H9 (cell line): ENCODE results near the gene SF3A2. TPM values are rescaled to one million over a fixed set of nuclear protein-coding genes. Genes with fewer than 3 reads are reported as not detected.
A peak's percentile ranks its signal among the peaks of the same experiment; 100 is the strongest.

Experiments used
- DNase-seq: peaks from one replicate; pipeline ENCODE4 v3.0.0-alpha.2; 2017
- H2AFZ ChIP-seq: one replicate; pipeline ENCODE4 v1.6.1; 2013; ENCODE audit warnings: mild to moderate bottlenecking, low read length, control low read depth, moderate library complexity
- H2AK5ac ChIP-seq: 2 replicates; pipeline ENCODE4 v1.6.1; 2013; ENCODE audit warnings: low read length, control low read depth, mixed read lengths; ENCODE audit not compliant: insufficient read length
- H2BK120ac ChIP-seq: one replicate; pipeline ENCODE4 v1.6.1; 2013; ENCODE audit warnings: low read depth, mild to moderate bottlenecking, low read length, control low read depth, inconsistent platforms; ENCODE audit not compliant: poor library complexity, severe bottlenecking
- H2BK12ac ChIP-seq: 2 replicates; pipeline ENCODE4 v1.6.1; 2013; ENCODE audit warnings: low read length, control low read depth, mixed read lengths, low read depth; ENCODE audit not compliant: insufficient read length
- H2BK15ac ChIP-seq: 2 replicates; pipeline ENCODE4 v1.6.1; 2013; ENCODE audit warnings: low read depth, low read length, control low read depth
- H2BK20ac ChIP-seq: one replicate; pipeline ENCODE4 v1.6.1; 2013; ENCODE audit warnings: low read depth, mild to moderate bottlenecking, low read length, control low read depth, inconsistent platforms; ENCODE audit not compliant: poor library complexity, severe bottlenecking
- H2BK5ac ChIP-seq: 2 replicates; pipeline ENCODE4 v1.6.1; 2013; ENCODE audit warnings: low read length, control low read depth, mixed read lengths; ENCODE audit not compliant: insufficient read length
- H3K14ac ChIP-seq: 2 replicates; pipeline ENCODE4 v1.6.1; 2013; ENCODE audit warnings: low read length, control low read depth; ENCODE audit not compliant: insufficient read depth
- H3K18ac ChIP-seq: 2 replicates; pipeline ENCODE4 v1.6.1; 2013; ENCODE audit warnings: low read depth, mild to moderate bottlenecking, mixed read lengths, low read length, control low read depth; ENCODE audit not compliant: insufficient read length
- H3K23ac ChIP-seq: 2 replicates; pipeline ENCODE4 v1.6.1; 2013; ENCODE audit warnings: low read length, control low read depth, mixed read lengths, low read depth; ENCODE audit not compliant: insufficient read length
- H3K23me2 ChIP-seq: 2 replicates; pipeline ENCODE4 v1.6.1; 2013; ENCODE audit warnings: low read depth, mild to moderate bottlenecking, mixed read lengths, low read length, control low read depth; ENCODE audit not compliant: insufficient read length, poor library complexity, severe bottlenecking
- H3K27ac ChIP-seq: 2 replicates; pipeline ENCODE4 v1.5.1; 2013; ENCODE audit warnings: low read length, control low read depth, mixed read lengths, low read depth; ENCODE audit not compliant: insufficient read length
- H3K27me3 ChIP-seq: 2 replicates; pipeline ENCODE4 v1.6.1; 2013; ENCODE audit warnings: low read length, control low read depth, inconsistent platforms; ENCODE audit not compliant: insufficient read depth
- H3K4ac ChIP-seq: 2 replicates; pipeline ENCODE4 v1.6.1; 2013; ENCODE audit warnings: low read depth, mild to moderate bottlenecking, control low read depth, inconsistent platforms, low read length, moderate library complexity
- H3K4me1 ChIP-seq: 2 replicates; pipeline ENCODE4 v1.6.1; 2013; ENCODE audit warnings: low read length, control low read depth, inconsistent platforms; ENCODE audit not compliant: insufficient read depth
- H3K4me2 ChIP-seq: 2 replicates; pipeline ENCODE4 v1.6.1; 2013; ENCODE audit warnings: low read length, control low read depth, mixed read lengths; ENCODE audit not compliant: insufficient read length, insufficient read depth
- H3K56ac ChIP-seq: 2 replicates; pipeline ENCODE4 v1.6.1; 2013; ENCODE audit warnings: low read depth, mild to moderate bottlenecking, mixed read lengths, low read length, control low read depth; ENCODE audit not compliant: insufficient read length
- H3K79me1 ChIP-seq: 2 replicates; pipeline ENCODE4 v1.6.1; 2013; ENCODE audit warnings: low read depth, mild to moderate bottlenecking, moderate library complexity, low read length, control low read depth, inconsistent platforms; ENCODE audit not compliant: insufficient read depth, poor library complexity, severe bottlenecking
- H3K79me2 ChIP-seq: 2 replicates; pipeline ENCODE4 v1.6.1; 2013; ENCODE audit warnings: low read length, control low read depth, inconsistent platforms; ENCODE audit not compliant: insufficient read depth
- H3K9ac ChIP-seq: 2 replicates; pipeline ENCODE4 v1.6.1; 2013; ENCODE audit warnings: low read length, control low read depth, mixed read lengths; ENCODE audit not compliant: insufficient read length; ENCODE audit errors: extremely low read depth
- H3K9me3 ChIP-seq: one replicate; pipeline ENCODE4 v1.6.1; 2013; ENCODE audit warnings: low read depth, low read length, inconsistent platforms; ENCODE audit not compliant: control insufficient read depth
- H3T11ph ChIP-seq: one replicate; pipeline ENCODE4 v1.6.1; 2013; ENCODE audit warnings: mild to moderate bottlenecking, low read length, control low read depth, inconsistent platforms
- H4K20me1 ChIP-seq: one replicate; pipeline ENCODE4 v1.6.1; 2013; ENCODE audit not compliant: control insufficient read depth, insufficient read length, insufficient read depth
- H4K5ac ChIP-seq: 2 replicates; pipeline ENCODE4 v1.6.1; 2013; ENCODE audit warnings: low read depth, mild to moderate bottlenecking, mixed read lengths, low read length, control low read depth; ENCODE audit not compliant: insufficient read length
- H4K8ac ChIP-seq: replicated peaks from 2 replicates; pipeline ENCODE4 v1.6.1; 2013; ENCODE audit warnings: low read length, control low read depth, mixed read lengths, low read depth; ENCODE audit not compliant: insufficient read length
- H4K91ac ChIP-seq: 2 replicates; pipeline ENCODE4 v1.6.1; 2013; ENCODE audit warnings: low read depth, mild to moderate bottlenecking, moderate library complexity, mixed read lengths, low read length, control low read depth; ENCODE audit not compliant: insufficient read length
- H3K27ac Mint-ChIP-seq, 3 experiments: 2 replicates in 2 of 3; 3 replicates in 1 of 3; pipeline ENCODE4 v1.8.0; 2020 to 2021; ENCODE audit warnings: mixed read lengths in 3 of 3, mild to moderate bottlenecking in 1 of 3, moderate library complexity in 1 of 3
- H3K27me3 Mint-ChIP-seq: 2 replicates; pipeline ENCODE4 v1.8.0; 2021; ENCODE audit warnings: low read depth, mild to moderate bottlenecking, moderate library complexity, mixed read lengths
- H3K36me3 Mint-ChIP-seq, 3 experiments: 2 replicates in 2 of 3; 3 replicates in 1 of 3; pipeline ENCODE4 v1.8.0; 2020 to 2021; ENCODE audit warnings: low read depth in 3 of 3, mixed read lengths in 3 of 3; ENCODE audit not compliant: insufficient read depth in 1 of 3
- H3K4me1 Mint-ChIP-seq, 2 experiments: 2 replicates each; pipeline ENCODE4 v1.8.0; 2020; ENCODE audit warnings: mixed read lengths in 2 of 2
- H3K4me3 Mint-ChIP-seq, 2 experiments: 2 replicates in 1 of 2; 3 replicates in 1 of 2; pipeline ENCODE4 v1.8.0; 2020 to 2021; ENCODE audit warnings: mild to moderate bottlenecking in 2 of 2, mixed read lengths in 2 of 2, moderate library complexity in 1 of 2
- H3K9me3 Mint-ChIP-seq, 2 experiments: 2 replicates in 1 of 2; 3 replicates in 1 of 2; pipeline ENCODE4 v1.8.0; 2020; ENCODE audit warnings: mild to moderate bottlenecking in 2 of 2, mixed read lengths in 2 of 2, moderate library complexity in 1 of 2
- CTCF ChIP-seq: fragments of 200-600 bp; sonication (generic); conservative IDR thresholded peaks from 3 replicates; pipeline ENCODE4 v1.8.0; 2021; ENCODE audit warnings: antibody characterized with exemption, mild to moderate bottlenecking
- WGBS: extraction: QIAGEN DNeasy Blood & Tissue Kit; methylation state at CpG from one replicate; pipeline ENCODE4 v1.1.7; 2013; ENCODE audit warnings: missing lambda C conversion rate, low lambda C conversion rate, mixed read lengths; ENCODE audit not compliant: insufficient read length; ENCODE audit errors: extremely low coverage; 5-methylcytosine and 5-hydroxymethylcytosine counted together
- total RNA-seq: library from RNA; stranded (reverse); gene quantifications from 2 replicates; pipeline ENCODE4 v1.2.1, GENCODE V29; 2021

SF3A2 gene
- total RNA-seq, 1 experiment from 2014 or later = 166 TPM

GRCh38 chr19:2261438-2262172 is 25.0 kb downstream of the SF3A2 start:
- H2BK20ac ChIP-seq = no peak overlapping the region
- peak; percentile 91 for TF ChIP-seq CTCF
- no peaks in the 10 kb centered on the region for H3K79me1 ChIP-seq
- H2BK12ac ChIP-seq = no peak overlapping the region
- Mint-ChIP-seq H3K27me3 (peaks cover 19% of the 10 kb centered on the region), H3K4me1 (peaks cover 0 to 5% of the 10 kb centered on the region in 2 experiments; a peak in 1 of 4 replicates), H3K9me3 (no peaks in the 10 kb centered on the region), H3K36me3 (no peaks in the 10 kb centered on the region), H3K27ac (no peak overlapping the region), H3K4me3 (no peak overlapping the region)
- H3K9me3 ChIP-seq = no peaks in the 10 kb centered on the region
- H4K91ac ChIP-seq = no peak overlapping the region
- no peak overlapping the region for H4K8ac ChIP-seq
- no peak overlapping the region for H2AK5ac ChIP-seq
- no peaks in the 10 kb centered on the region for H3K79me2 ChIP-seq
- H3K9ac ChIP-seq = no peak overlapping the region
- no peaks in the 10 kb centered on the region for H3K23me2 ChIP-seq
- H2BK120ac ChIP-seq = no peak overlapping the region
- H3K27me3 ChIP-seq = no peaks in the 10 kb centered on the region
- no peak overlapping the region for H3K56ac ChIP-seq
- no peak overlapping the region for H3K18ac ChIP-seq
- no peak overlapping the region for H3K23ac ChIP-seq
- no peak overlapping the region for H2BK5ac ChIP-seq
- no peak overlapping the region for H3T11ph ChIP-seq
- no peak overlapping the region for H2AFZ ChIP-seq
- DNase-seq = no peak
- H3K14ac ChIP-seq = no peak overlapping the region
- H2BK15ac ChIP-seq = no peak overlapping the region
- H4K5ac ChIP-seq = no peak overlapping the region
- H3K4me2 ChIP-seq = no peak overlapping the region
- WGBS = no CpG with 5 or more reads among the region's 7 CpGs
- H3K4me1 ChIP-seq = no peaks in the 10 kb centered on the region
- no peak overlapping the region for H3K4ac ChIP-seq
- H3K27ac ChIP-seq = no peak overlapping the region
- no peaks in the 10 kb centered on the region for H4K20me1 ChIP-seq
